Right atrium auricular region (tissue), 2 donors: ENCODE measurements around the gene COCH. TPM values are rescaled to one million over a fixed set of nuclear protein-coding genes. Genes with fewer than 3 reads are reported as not detected.

Source experiments
- DNase-seq: peaks from one replicate; pipeline ENCODE4 v3.0.0-alpha.2; 2019; ENCODE audit warnings: low spot score
- H3K27ac ChIP-seq, 2 donors: fragments of 200-600 bp; sonication (generic); 1 replicate in 1 of 2; 2 replicates in 1 of 2; pipeline ENCODE4 v1.5.1; 2016 to 2019
- H3K27me3 ChIP-seq, 2 donors: fragments of 200-600 bp; sonication (generic); one replicate each; pipeline versions ENCODE4 v1.5.1 to v1.6.0; 2017 to 2019
- H3K36me3 ChIP-seq: fragments of 200-600 bp; sonication (generic); one replicate; pipeline ENCODE4 v1.5.1; 2016
- H3K4me1 ChIP-seq, 2 donors: fragments of 200-600 bp; sonication (generic); one replicate each; pipeline versions ENCODE4 v1.5.1 to v1.6.0; 2017 to 2019
- H3K4me3 ChIP-seq, 2 donors: fragments of 200-600 bp; sonication (generic); 1 replicate in 1 of 2; 2 replicates in 1 of 2; pipeline ENCODE4 v1.5.1; 2017 to 2019; ENCODE audit warnings: mild to moderate bottlenecking in 1 of 2, moderate library complexity in 1 of 2
- H3K9me3 ChIP-seq, 2 donors: fragments of 200-600 bp; sonication (generic); one replicate each; pipeline ENCODE4 v1.5.1; 2019
- total RNA-seq, 2 donors: library from RNA; depleted of rRNA; stranded (reverse); fragments of >200 nt; gene quantifications; one replicate each; pipeline ENCODE4 v1.1.0, GENCODE V29; 2016
- TF ChIP-seq, protein P1 (sequence below), 2 donors: fragments of 200-600 bp; sonication (generic); IDR thresholded peaks; one replicate each; pipeline ENCODE4 v1.5.1; 2019; ENCODE audit warnings: antibody characterized with exemption in 2 of 2

The COCH gene
- total RNA-seq, 2 donors from 2014 or later, result 0.47 to 1.6 TPM

DNA sequence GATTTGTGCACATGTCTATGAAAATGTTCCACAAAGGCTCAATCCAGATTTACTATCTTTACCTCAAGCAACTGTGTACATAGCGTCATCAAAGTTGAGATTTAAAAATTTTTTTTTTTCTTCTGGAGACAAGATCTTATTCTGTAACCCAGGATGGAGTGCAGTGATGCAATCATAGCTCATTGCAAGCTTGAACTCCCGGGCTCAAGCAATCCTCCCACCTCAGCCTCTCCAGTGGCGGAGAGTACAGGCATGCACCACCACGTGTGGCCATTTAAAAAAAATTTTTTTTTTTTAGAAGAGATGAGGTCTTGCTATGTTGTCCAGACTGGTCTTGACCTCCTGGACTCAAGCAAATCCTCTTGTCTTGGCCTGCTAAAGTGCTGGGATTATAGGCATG lies 2.3 kb downstream of the COCH start:
- TF ChIP-seq, protein P1, sequence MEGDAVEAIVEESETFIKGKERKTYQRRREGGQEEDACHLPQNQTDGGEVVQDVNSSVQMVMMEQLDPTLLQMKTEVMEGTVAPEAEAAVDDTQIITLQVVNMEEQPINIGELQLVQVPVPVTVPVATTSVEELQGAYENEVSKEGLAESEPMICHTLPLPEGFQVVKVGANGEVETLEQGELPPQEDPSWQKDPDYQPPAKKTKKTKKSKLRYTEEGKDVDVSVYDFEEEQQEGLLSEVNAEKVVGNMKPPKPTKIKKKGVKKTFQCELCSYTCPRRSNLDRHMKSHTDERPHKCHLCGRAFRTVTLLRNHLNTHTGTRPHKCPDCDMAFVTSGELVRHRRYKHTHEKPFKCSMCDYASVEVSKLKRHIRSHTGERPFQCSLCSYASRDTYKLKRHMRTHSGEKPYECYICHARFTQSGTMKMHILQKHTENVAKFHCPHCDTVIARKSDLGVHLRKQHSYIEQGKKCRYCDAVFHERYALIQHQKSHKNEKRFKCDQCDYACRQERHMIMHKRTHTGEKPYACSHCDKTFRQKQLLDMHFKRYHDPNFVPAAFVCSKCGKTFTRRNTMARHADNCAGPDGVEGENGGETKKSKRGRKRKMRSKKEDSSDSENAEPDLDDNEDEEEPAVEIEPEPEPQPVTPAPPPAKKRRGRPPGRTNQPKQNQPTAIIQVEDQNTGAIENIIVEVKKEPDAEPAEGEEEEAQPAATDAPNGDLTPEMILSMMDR (IDR thresholded peaks at IDR 0.05), result no peak
- Histone ChIP-seq H3K27ac (no peak overlapping the region), H3K4me1 (peaks cover 0 to 20% of the 10 kb centered on the region in 2 donors), H3K9me3 (no peaks in the 10 kb centered on the region), H3K36me3 (no peaks in the 10 kb centered on the region), H3K4me3 (no peak overlapping the region), H3K27me3 (peaks cover 11% of the 10 kb centered on the region in 2 donors)
- no peak for DNase-seq

DNA sequence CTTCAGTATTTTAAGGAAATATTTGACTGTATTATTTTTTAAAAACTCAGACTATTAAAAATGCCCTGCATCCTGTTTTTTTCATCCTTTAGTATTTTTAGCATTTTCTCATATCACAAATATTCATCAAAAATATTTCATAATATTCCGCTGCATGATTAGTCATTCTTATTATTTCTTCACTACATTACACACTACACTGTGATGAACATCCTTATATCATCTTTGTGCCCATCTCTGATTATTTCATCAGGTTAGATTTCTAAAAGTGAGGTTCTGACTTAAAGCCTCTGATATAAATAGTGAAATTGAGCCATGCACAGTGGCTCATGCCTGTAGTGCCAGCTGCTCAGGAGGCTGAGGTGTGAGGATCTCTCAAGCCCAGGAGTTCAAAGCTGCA lies 8.1 kb downstream of the COCH start:
- no peaks in the 10 kb centered on the region for H3K9me3 ChIP-seq
- no peaks in the 10 kb centered on the region for H3K27me3 ChIP-seq
- TF ChIP-seq, protein P1 (IDR thresholded peaks at IDR 0.05), result no peak
- H3K4me1 ChIP-seq, result no peaks in the 10 kb centered on the region
- no peak for DNase-seq
- no peaks in the 10 kb centered on the region for H3K36me3 ChIP-seq
- no peak overlapping the region for H3K4me3 ChIP-seq
- no peak overlapping the region for H3K27ac ChIP-seq

DNA sequence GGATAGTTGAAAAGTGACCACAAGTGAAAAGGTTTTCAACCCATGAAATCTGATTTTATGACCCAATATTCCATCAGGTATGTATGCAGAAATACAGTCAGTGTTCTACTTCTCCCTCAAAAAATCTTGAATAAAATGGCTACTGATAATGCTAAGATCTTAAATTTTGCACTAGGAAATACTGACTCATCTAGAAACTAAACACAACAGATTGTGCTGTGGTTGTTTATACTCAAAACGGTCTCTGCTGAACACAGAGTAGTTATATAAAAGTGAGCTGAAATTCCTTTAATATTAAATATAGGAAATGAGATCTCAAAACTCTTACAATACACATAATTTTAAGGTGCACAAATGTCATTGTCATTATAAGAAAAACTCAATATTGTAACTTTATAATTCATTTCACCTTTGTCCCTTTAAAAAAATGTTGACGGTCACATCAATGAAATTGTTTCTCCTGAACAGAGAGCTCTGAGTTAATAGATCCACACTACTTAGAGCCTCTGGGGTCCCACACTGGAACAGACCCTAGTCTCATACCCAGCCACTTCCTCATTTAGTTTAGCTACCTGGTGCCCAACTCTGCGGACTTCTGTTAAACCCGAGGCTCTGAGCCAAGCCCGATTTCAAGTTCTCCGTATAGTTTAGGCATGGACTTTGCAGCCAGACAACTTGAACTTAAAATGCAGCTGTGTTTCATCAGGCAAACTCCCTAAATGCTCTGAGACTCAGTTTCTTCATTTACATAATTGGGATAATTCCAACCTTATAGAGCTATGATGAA lies 9.3 kb downstream of the COCH start:
- H3K9me3 ChIP-seq, result no peaks in the 10 kb centered on the region
- no peaks in the 10 kb centered on the region for H3K4me1 ChIP-seq
- H3K4me3 ChIP-seq, result no peak overlapping the region
- no peak overlapping the region for H3K27ac ChIP-seq
- TF ChIP-seq, protein P1 (IDR thresholded peaks at IDR 0.05), result no peak
- no peaks in the 10 kb centered on the region for H3K27me3 ChIP-seq
- no peaks in the 10 kb centered on the region for H3K36me3 ChIP-seq
- no peak for DNase-seq

DNA sequence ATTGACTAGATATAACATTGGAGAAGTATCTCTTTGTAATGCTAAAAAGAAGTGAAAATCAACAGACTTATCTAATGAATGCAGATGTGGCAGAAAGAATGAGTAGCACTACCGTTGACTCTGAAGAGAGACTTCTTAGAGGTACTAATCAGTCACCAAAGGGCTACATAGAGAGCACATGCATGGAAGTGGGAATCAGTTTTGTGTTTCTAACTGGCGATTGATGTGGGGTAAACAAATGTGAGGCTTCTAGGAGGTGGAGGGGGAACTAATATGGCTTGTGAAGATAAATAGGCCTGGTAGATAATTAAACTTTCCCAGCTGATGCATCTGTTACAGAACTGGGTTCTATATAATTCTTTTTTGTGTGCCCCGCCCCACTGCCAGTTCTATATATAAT lies 10.5 kb downstream of the COCH start:
- H3K27ac ChIP-seq, result no peak overlapping the region
- H3K4me3 ChIP-seq, result no peak overlapping the region
- no peaks in the 10 kb centered on the region for H3K9me3 ChIP-seq
- H3K4me1 ChIP-seq, result no peaks in the 10 kb centered on the region
- TF ChIP-seq, protein P1 (IDR thresholded peaks at IDR 0.05), result no peak
- no peak for DNase-seq
- H3K27me3 ChIP-seq, result no peaks in the 10 kb centered on the region
- H3K36me3 ChIP-seq, result no peaks in the 10 kb centered on the region

DNA sequence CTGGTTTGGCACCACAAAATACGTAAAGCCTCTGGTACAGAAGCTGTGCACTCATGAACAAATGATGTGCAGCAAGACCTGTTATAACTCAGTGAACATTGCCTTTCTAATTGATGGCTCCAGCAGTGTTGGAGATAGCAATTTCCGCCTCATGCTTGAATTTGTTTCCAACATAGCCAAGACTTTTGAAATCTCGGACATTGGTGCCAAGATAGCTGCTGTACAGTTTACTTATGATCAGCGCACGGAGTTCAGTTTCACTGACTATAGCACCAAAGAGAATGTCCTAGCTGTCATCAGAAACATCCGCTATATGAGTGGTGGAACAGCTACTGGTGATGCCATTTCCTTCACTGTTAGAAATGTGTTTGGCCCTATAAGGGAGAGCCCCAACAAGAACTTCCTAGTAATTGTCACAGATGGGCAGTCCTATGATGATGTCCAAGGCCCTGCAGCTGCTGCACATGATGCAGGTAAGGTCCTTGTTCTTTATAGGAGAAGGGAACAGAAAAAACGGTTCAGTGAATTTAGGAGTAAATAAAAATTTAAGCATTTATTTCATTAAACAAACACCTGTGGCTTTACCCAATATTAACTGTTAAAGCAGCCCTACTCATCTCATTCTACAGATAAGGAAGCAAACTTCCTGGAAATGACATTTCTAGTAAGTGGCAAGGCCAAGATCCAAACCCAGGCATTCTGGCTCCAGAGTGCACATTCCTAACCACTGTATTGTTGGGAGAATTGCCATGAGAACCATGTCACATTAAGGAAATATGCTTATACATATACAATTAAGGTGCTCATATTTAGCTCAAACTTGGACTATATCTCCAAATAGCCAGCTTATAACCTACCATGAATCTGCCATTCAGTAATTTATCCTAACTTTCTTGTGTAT lies 11.7 kb downstream of the COCH start:
- TF ChIP-seq, protein P1 (IDR thresholded peaks at IDR 0.05), result no peak
- no peaks in the 10 kb centered on the region for H3K9me3 ChIP-seq
- H3K4me3 ChIP-seq, result no peak overlapping the region
- no peaks in the 10 kb centered on the region for H3K27me3 ChIP-seq
- no peak for DNase-seq
- no peak overlapping the region for H3K27ac ChIP-seq
- no peaks in the 10 kb centered on the region for H3K4me1 ChIP-seq
- H3K36me3 ChIP-seq, result no peaks in the 10 kb centered on the region
